H9 (cell line): ENCODE results near the gene LNX2. TPM values are rescaled to one million over a fixed set of nuclear protein-coding genes. Genes with fewer than 3 reads are reported as not detected.

Experiments used
- DNase-seq: peaks from one replicate; pipeline ENCODE4 v3.0.0-alpha.2; 2017
- H2AFZ ChIP-seq: one replicate; pipeline ENCODE4 v1.6.1; 2013; ENCODE audit warnings: mild to moderate bottlenecking, low read length, control low read depth, moderate library complexity
- H2AK5ac ChIP-seq: 2 replicates; pipeline ENCODE4 v1.6.1; 2013; ENCODE audit warnings: low read length, control low read depth, mixed read lengths; ENCODE audit not compliant: insufficient read length
- H2BK120ac ChIP-seq: one replicate; pipeline ENCODE4 v1.6.1; 2013; ENCODE audit warnings: low read depth, mild to moderate bottlenecking, low read length, control low read depth, inconsistent platforms; ENCODE audit not compliant: poor library complexity, severe bottlenecking
- H2BK12ac ChIP-seq: 2 replicates; pipeline ENCODE4 v1.6.1; 2013; ENCODE audit warnings: low read length, control low read depth, mixed read lengths, low read depth; ENCODE audit not compliant: insufficient read length
- H2BK15ac ChIP-seq: 2 replicates; pipeline ENCODE4 v1.6.1; 2013; ENCODE audit warnings: low read depth, low read length, control low read depth
- H2BK20ac ChIP-seq: one replicate; pipeline ENCODE4 v1.6.1; 2013; ENCODE audit warnings: low read depth, mild to moderate bottlenecking, low read length, control low read depth, inconsistent platforms; ENCODE audit not compliant: poor library complexity, severe bottlenecking
- H2BK5ac ChIP-seq: 2 replicates; pipeline ENCODE4 v1.6.1; 2013; ENCODE audit warnings: low read length, control low read depth, mixed read lengths; ENCODE audit not compliant: insufficient read length
- H3K14ac ChIP-seq: 2 replicates; pipeline ENCODE4 v1.6.1; 2013; ENCODE audit warnings: low read length, control low read depth; ENCODE audit not compliant: insufficient read depth
- H3K18ac ChIP-seq: 2 replicates; pipeline ENCODE4 v1.6.1; 2013; ENCODE audit warnings: low read depth, mild to moderate bottlenecking, mixed read lengths, low read length, control low read depth; ENCODE audit not compliant: insufficient read length
- H3K23ac ChIP-seq: 2 replicates; pipeline ENCODE4 v1.6.1; 2013; ENCODE audit warnings: low read length, control low read depth, mixed read lengths, low read depth; ENCODE audit not compliant: insufficient read length
- H3K23me2 ChIP-seq: 2 replicates; pipeline ENCODE4 v1.6.1; 2013; ENCODE audit warnings: low read depth, mild to moderate bottlenecking, mixed read lengths, low read length, control low read depth; ENCODE audit not compliant: insufficient read length, poor library complexity, severe bottlenecking
- H3K27ac ChIP-seq: 2 replicates; pipeline ENCODE4 v1.5.1; 2013; ENCODE audit warnings: low read length, control low read depth, mixed read lengths, low read depth; ENCODE audit not compliant: insufficient read length
- H3K27me3 ChIP-seq: 2 replicates; pipeline ENCODE4 v1.6.1; 2013; ENCODE audit warnings: low read length, control low read depth, inconsistent platforms; ENCODE audit not compliant: insufficient read depth
- H3K4ac ChIP-seq: 2 replicates; pipeline ENCODE4 v1.6.1; 2013; ENCODE audit warnings: low read depth, mild to moderate bottlenecking, control low read depth, inconsistent platforms, low read length, moderate library complexity
- H3K4me1 ChIP-seq: 2 replicates; pipeline ENCODE4 v1.6.1; 2013; ENCODE audit warnings: low read length, control low read depth, inconsistent platforms; ENCODE audit not compliant: insufficient read depth
- H3K4me2 ChIP-seq: 2 replicates; pipeline ENCODE4 v1.6.1; 2013; ENCODE audit warnings: low read length, control low read depth, mixed read lengths; ENCODE audit not compliant: insufficient read length, insufficient read depth
- H3K56ac ChIP-seq: 2 replicates; pipeline ENCODE4 v1.6.1; 2013; ENCODE audit warnings: low read depth, mild to moderate bottlenecking, mixed read lengths, low read length, control low read depth; ENCODE audit not compliant: insufficient read length
- H3K79me1 ChIP-seq: 2 replicates; pipeline ENCODE4 v1.6.1; 2013; ENCODE audit warnings: low read depth, mild to moderate bottlenecking, moderate library complexity, low read length, control low read depth, inconsistent platforms; ENCODE audit not compliant: insufficient read depth, poor library complexity, severe bottlenecking
- H3K79me2 ChIP-seq: 2 replicates; pipeline ENCODE4 v1.6.1; 2013; ENCODE audit warnings: low read length, control low read depth, inconsistent platforms; ENCODE audit not compliant: insufficient read depth
- H3K9ac ChIP-seq: 2 replicates; pipeline ENCODE4 v1.6.1; 2013; ENCODE audit warnings: low read length, control low read depth, mixed read lengths; ENCODE audit not compliant: insufficient read length; ENCODE audit errors: extremely low read depth
- H3K9me3 ChIP-seq: one replicate; pipeline ENCODE4 v1.6.1; 2013; ENCODE audit warnings: low read depth, low read length, inconsistent platforms; ENCODE audit not compliant: control insufficient read depth
- H3T11ph ChIP-seq: one replicate; pipeline ENCODE4 v1.6.1; 2013; ENCODE audit warnings: mild to moderate bottlenecking, low read length, control low read depth, inconsistent platforms
- H4K20me1 ChIP-seq: one replicate; pipeline ENCODE4 v1.6.1; 2013; ENCODE audit not compliant: control insufficient read depth, insufficient read length, insufficient read depth
- H4K5ac ChIP-seq: 2 replicates; pipeline ENCODE4 v1.6.1; 2013; ENCODE audit warnings: low read depth, mild to moderate bottlenecking, mixed read lengths, low read length, control low read depth; ENCODE audit not compliant: insufficient read length
- H4K8ac ChIP-seq: replicated peaks from 2 replicates; pipeline ENCODE4 v1.6.1; 2013; ENCODE audit warnings: low read length, control low read depth, mixed read lengths, low read depth; ENCODE audit not compliant: insufficient read length
- H4K91ac ChIP-seq: 2 replicates; pipeline ENCODE4 v1.6.1; 2013; ENCODE audit warnings: low read depth, mild to moderate bottlenecking, moderate library complexity, mixed read lengths, low read length, control low read depth; ENCODE audit not compliant: insufficient read length
- H3K27ac Mint-ChIP-seq, 3 experiments: 2 replicates in 2 of 3; 3 replicates in 1 of 3; pipeline ENCODE4 v1.8.0; 2020 to 2021; ENCODE audit warnings: mixed read lengths in 3 of 3, mild to moderate bottlenecking in 1 of 3, moderate library complexity in 1 of 3
- H3K27me3 Mint-ChIP-seq: 2 replicates; pipeline ENCODE4 v1.8.0; 2021; ENCODE audit warnings: low read depth, mild to moderate bottlenecking, moderate library complexity, mixed read lengths
- H3K36me3 Mint-ChIP-seq, 3 experiments: 2 replicates in 2 of 3; 3 replicates in 1 of 3; pipeline ENCODE4 v1.8.0; 2020 to 2021; ENCODE audit warnings: low read depth in 3 of 3, mixed read lengths in 3 of 3; ENCODE audit not compliant: insufficient read depth in 1 of 3
- H3K4me1 Mint-ChIP-seq, 2 experiments: 2 replicates each; pipeline ENCODE4 v1.8.0; 2020; ENCODE audit warnings: mixed read lengths in 2 of 2
- H3K4me3 Mint-ChIP-seq, 2 experiments: 2 replicates in 1 of 2; 3 replicates in 1 of 2; pipeline ENCODE4 v1.8.0; 2020 to 2021; ENCODE audit warnings: mild to moderate bottlenecking in 2 of 2, mixed read lengths in 2 of 2, moderate library complexity in 1 of 2
- H3K9me3 Mint-ChIP-seq, 2 experiments: 2 replicates in 1 of 2; 3 replicates in 1 of 2; pipeline ENCODE4 v1.8.0; 2020; ENCODE audit warnings: mild to moderate bottlenecking in 2 of 2, mixed read lengths in 2 of 2, moderate library complexity in 1 of 2
- CTCF ChIP-seq: fragments of 200-600 bp; sonication (generic); conservative IDR thresholded peaks from 3 replicates; pipeline ENCODE4 v1.8.0; 2021; ENCODE audit warnings: antibody characterized with exemption, mild to moderate bottlenecking
- WGBS: extraction: QIAGEN DNeasy Blood & Tissue Kit; methylation state at CpG from one replicate; pipeline ENCODE4 v1.1.7; 2013; ENCODE audit warnings: missing lambda C conversion rate, low lambda C conversion rate, mixed read lengths; ENCODE audit not compliant: insufficient read length; ENCODE audit errors: extremely low coverage; 5-methylcytosine and 5-hydroxymethylcytosine counted together
- total RNA-seq: library from RNA; stranded (reverse); gene quantifications from 2 replicates; pipeline ENCODE4 v1.2.1, GENCODE V29; 2021

Gene LNX2
- total RNA-seq, 1 experiment from 2014 or later = 12.4 TPM

GRCh38 chr13:27583645-27584044, 36.7 kb downstream of the LNX2 start:
- no peak overlapping the region for H3K9ac ChIP-seq
- H2BK12ac ChIP-seq = no peak overlapping the region
- no peak overlapping the region for H3T11ph ChIP-seq
- no peak for DNase-seq
- H3K27me3 ChIP-seq = no peaks in the 10 kb centered on the region
- H2AFZ ChIP-seq = no peak overlapping the region
- H3K56ac ChIP-seq = no peak overlapping the region
- H3K18ac ChIP-seq = no peak overlapping the region
- no peaks in the 10 kb centered on the region; the same call in 1 of the 2 replicates for H3K4me1 ChIP-seq
- no peaks in the 10 kb centered on the region; a peak in 1 of 5 replicates for H3K9me3 Mint-ChIP-seq
- no peaks in the 10 kb centered on the region for H3K27me3 Mint-ChIP-seq
- peaks cover 0 to 5% of the 10 kb centered on the region in 2 experiments; a peak in 1 of 4 replicates for H3K4me1 Mint-ChIP-seq
- no peak overlapping the region for H4K8ac ChIP-seq
- peaks cover 1% of the 10 kb centered on the region; the same call in 1 of the 2 replicates for H3K79me2 ChIP-seq
- no CpG with 5 or more reads among the region's 4 CpGs for WGBS
- no peak overlapping the region for H3K14ac ChIP-seq
- no peak overlapping the region for H3K4me3 Mint-ChIP-seq
- H3K27ac Mint-ChIP-seq = peak overlapping the region in 2 of 3 experiments; percentile 15 to 55; a peak in 2 of 7 replicates
- H3K79me1 ChIP-seq = peaks cover 7% of the 10 kb centered on the region
- peaks cover 2 to 12% (median 5%) of the 10 kb centered on the region in 3 experiments; a peak in 5 of 7 replicates for H3K36me3 Mint-ChIP-seq
- H3K27ac ChIP-seq = no peak overlapping the region
- no peak overlapping the region for H4K91ac ChIP-seq
- no peak overlapping the region for H2BK120ac ChIP-seq
- no peak overlapping the region for H3K4ac ChIP-seq
- no peaks in the 10 kb centered on the region for H4K20me1 ChIP-seq
- H2BK20ac ChIP-seq = no peak overlapping the region
- H2BK15ac ChIP-seq = no peak overlapping the region
- H2BK5ac ChIP-seq = no peak overlapping the region
- H3K23ac ChIP-seq = no peak overlapping the region
- H3K4me2 ChIP-seq = no peak overlapping the region
- H3K9me3 ChIP-seq = no peaks in the 10 kb centered on the region
- TF ChIP-seq CTCF = no peak
- no peak overlapping the region for H2AK5ac ChIP-seq
- H4K5ac ChIP-seq = no peak overlapping the region
- no peaks in the 10 kb centered on the region for H3K23me2 ChIP-seq
